Adrenal gland (tissue), 12 donors: ENCODE results near the gene PLA2G4E. TPM values are rescaled to one million over a fixed set of nuclear protein-coding genes. Genes with fewer than 3 reads are reported as not detected.

Experiments
- DNase-seq, 7 donors: peaks; one replicate each; pipeline ENCODE4 v3.0.0-alpha.2; 2019 to 2020
- H3K27ac ChIP-seq, 5 donors: fragments of 200-600 bp; sonication (generic) in 4 of 5; 1 replicate in 3 of 5; 2 replicates in 2 of 5; pipeline versions ENCODE4 v1.5.1 to v1.8.0; 2016 to 2020; ENCODE audit warnings: mild to moderate bottlenecking in 1 of 5
- H3K27me3 ChIP-seq: fragments of 200-600 bp; 2 replicates; pipeline ENCODE4 v1.8.0; 2021
- H3K36me3 ChIP-seq, 2 donors: fragments of 200-600 bp; replicated peaks in 1 of 2; 1 replicate in 1 of 2; 2 replicates in 1 of 2; pipeline versions ENCODE4 v1.5.1 to v1.8.0; 2018 to 2022
- H3K4me1 ChIP-seq, 2 donors: fragments of 200-600 bp; replicated peaks in 1 of 2; 1 replicate in 1 of 2; 2 replicates in 1 of 2; pipeline versions ENCODE4 v1.5.1 to v1.8.0; 2018 to 2021
- H3K4me3 ChIP-seq, 4 donors: fragments of 200-600 bp; sonication (generic) in 3 of 4; one replicate each; pipeline ENCODE4 v1.5.1; 2016 to 2018
- H3K9me3 ChIP-seq, 3 donors: fragments of 200-600 bp; sonication (generic) in 1 of 3; replicated peaks in 1 of 3; 1 replicate in 2 of 3; 2 replicates in 1 of 3; pipeline versions ENCODE4 v1.5.1 to v1.8.0; 2016 to 2021
- POLR2A ChIP-seq, 2 donors: fragments of 450-650 bp; IDR thresholded peaks; one replicate each; pipeline ENCODE4 v1.6.1; 2017; ENCODE audit warnings: antibody characterized with exemption in 2 of 2, mild to moderate bottlenecking in 2 of 2, moderate library complexity in 1 of 2
- WGBS, 4 donors: extraction: QIAGEN DNeasy Blood & Tissue Kit in 2 of 4; methylation state at CpG; one replicate each; pipeline versions ENCODE4 v1.1.5 to v1.1.7; 2013 to 2017; 5-methylcytosine and 5-hydroxymethylcytosine counted together
- intact Hi-C, 2 donors: fragments of 100-400 bp; cut with DNase I; formaldehyde crosslinking; loops; one replicate each; pipeline versions ENCODE4 v1.14.1 to v1.15.0; 2022 to 2023
- polyA plus RNA-seq, 3 donors: library from polyadenylated mRNA; stranded (reverse); fragments of 200-250 nt in 2 of 3; fragments of 350-450 nt in 1 of 3; fragmentation: Illumina TruSeq in 1 of 3; extraction: RNeasy Lipid Tissue Mini Kit (QIAGEN cat#74804) in 1 of 3; gene quantifications; one replicate each; pipeline ENCODE4 v1.2.3, GENCODE V29; 2013 to 2014
- total RNA-seq, 9 donors: library from RNA; depleted of rRNA in 4 of 9; stranded (reverse); fragments of >200 nt in 4 of 9; fragments of 120-200 nt in 1 of 9; fragmentation: NEBNext Ultra II Directional in 1 of 9; extraction: Animal tissue kit (Norgen Biotek cat#: 25700) in 1 of 9; gene quantifications; one replicate each; pipeline versions ENCODE4 v1.1.0 to v1.2.4, GENCODE V29; 2013 to 2023
- TF ChIP-seq, protein P1 (sequence below), 6 experiments: fragments of 450-650 bp in 4 of 6; fragments of 200-600 bp in 2 of 6; sonication (generic) in 1 of 6; IDR thresholded peaks; 1 replicate in 5 of 6; 2 replicates in 1 of 6; pipeline versions ENCODE4 v1.5.1 to v1.8.0; 2016 to 2021; ENCODE audit warnings: antibody characterized with exemption in 6 of 6, mild to moderate bottlenecking in 2 of 6, moderate library complexity in 1 of 6
- donor health status: healthy with polysubstance abuse.
- donor health status: Bipolar disorder and iron deficiency.
- donor health status: DM: yes; HTN: yes; CAD: no.
- donor health status: DM: no; HTN: no; CAD: no.
- donor health status: DM: no; HTN: no; CAD: no.
- donor health status: DM: yes; HTN: yes; CAD: no.

PLA2G4E gene
- total and polyA plus RNA-seq, 12 donors: 0.03 to 1.1 (median 0.23) TPM; not detected in 8

DNA sequence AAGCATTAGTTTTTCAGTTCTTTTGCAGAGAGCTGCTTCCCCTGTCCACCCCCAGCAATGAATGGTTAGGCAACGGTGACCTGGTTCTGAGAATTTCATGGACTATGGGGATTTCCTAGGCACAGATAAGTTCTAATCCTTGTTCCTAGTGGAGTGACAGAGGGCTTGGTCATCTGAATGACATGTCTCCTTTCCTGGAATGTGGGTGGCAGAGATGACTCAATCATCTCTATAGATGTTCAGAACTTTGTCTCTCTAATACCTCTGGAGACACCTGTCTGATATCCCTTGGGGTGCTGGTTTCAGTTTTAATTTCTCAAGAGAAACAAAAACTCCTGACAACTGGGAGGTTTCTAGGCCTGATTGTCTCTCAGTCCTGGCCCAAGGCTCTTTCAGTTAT is 10.4 kb downstream of the PLA2G4E start:
- no peak for TF ChIP-seq POLR2A (IDR thresholded peaks at IDR 0.05)
- Histone ChIP-seq H3K4me1 (no peaks in the 10 kb centered on the region), H3K36me3 (no peaks in the 10 kb centered on the region), H3K27me3 (no peaks in the 10 kb centered on the region), H3K4me3 (no peak overlapping the region), H3K9me3 (no peaks in the 10 kb centered on the region), H3K27ac (no peak overlapping the region)
- no peak for DNase-seq
- intact Hi-C loops: no loop called here
- 0 to 93% (median 44%) methylated on average over 1 of the region's 1 CpG for WGBS, 4 donors

DNA sequence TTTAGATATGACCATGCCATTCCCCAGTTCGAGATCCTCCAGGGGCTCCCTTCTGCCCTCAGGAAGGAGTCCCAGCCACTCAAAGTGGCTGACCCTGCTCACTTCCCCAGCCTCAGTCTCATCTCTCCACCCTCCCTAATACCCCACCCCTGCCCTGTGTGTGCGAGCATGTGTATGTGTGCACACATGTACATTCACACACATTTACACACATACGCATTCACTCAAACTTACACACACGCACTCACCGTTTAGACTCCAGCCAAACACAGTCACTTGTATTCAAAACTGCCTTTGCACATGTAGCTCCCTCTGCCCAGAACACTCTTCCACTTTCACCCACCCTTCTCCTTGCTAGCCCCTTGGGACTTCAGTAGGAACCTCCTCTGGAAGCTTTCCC is 11.4 kb downstream of the PLA2G4E start:
- Histone ChIP-seq H3K4me3 (no peak overlapping the region), H3K36me3 (no peaks in the 10 kb centered on the region), H3K4me1 (no peaks in the 10 kb centered on the region), H3K27ac (no peak overlapping the region), H3K27me3 (no peaks in the 10 kb centered on the region), H3K9me3 (no peaks in the 10 kb centered on the region)
- WGBS, 4 donors: 73 to 91% (median 86%) methylated on average over 5 of the region's 5 CpGs
- intact Hi-C loops: no loop called here
- TF ChIP-seq, protein P1, sequence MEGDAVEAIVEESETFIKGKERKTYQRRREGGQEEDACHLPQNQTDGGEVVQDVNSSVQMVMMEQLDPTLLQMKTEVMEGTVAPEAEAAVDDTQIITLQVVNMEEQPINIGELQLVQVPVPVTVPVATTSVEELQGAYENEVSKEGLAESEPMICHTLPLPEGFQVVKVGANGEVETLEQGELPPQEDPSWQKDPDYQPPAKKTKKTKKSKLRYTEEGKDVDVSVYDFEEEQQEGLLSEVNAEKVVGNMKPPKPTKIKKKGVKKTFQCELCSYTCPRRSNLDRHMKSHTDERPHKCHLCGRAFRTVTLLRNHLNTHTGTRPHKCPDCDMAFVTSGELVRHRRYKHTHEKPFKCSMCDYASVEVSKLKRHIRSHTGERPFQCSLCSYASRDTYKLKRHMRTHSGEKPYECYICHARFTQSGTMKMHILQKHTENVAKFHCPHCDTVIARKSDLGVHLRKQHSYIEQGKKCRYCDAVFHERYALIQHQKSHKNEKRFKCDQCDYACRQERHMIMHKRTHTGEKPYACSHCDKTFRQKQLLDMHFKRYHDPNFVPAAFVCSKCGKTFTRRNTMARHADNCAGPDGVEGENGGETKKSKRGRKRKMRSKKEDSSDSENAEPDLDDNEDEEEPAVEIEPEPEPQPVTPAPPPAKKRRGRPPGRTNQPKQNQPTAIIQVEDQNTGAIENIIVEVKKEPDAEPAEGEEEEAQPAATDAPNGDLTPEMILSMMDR (IDR thresholded peaks at IDR 0.05): no peak
- TF ChIP-seq POLR2A (IDR thresholded peaks at IDR 0.05): no peak
- no peak for DNase-seq

DNA sequence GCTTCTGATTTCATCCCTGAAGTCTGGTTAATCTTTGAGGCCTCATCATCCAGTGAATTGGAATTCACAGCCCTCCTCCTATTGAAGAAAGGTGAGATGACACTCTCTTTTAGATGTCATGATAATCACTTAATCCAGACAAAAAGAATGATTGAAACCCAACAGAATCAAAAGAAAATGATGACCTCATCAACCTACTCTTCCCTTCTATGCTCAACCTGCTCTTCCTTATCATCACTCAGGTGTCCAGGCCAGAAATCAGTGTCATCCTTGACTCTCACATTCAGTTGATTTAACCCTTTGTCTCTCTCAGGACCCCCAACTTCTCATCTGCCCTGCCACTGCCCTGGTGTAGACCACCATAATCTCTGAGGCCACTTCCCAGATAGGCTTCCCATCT is 11.8 kb downstream of the PLA2G4E start:
- no peak overlapping the region for H3K4me3 ChIP-seq
- no peak overlapping the region for H3K27ac ChIP-seq
- intact Hi-C loops: no loop called here
- no peak for DNase-seq
- no peaks in the 10 kb centered on the region for H3K4me1 ChIP-seq
- H3K36me3 ChIP-seq: no peaks in the 10 kb centered on the region
- H3K27me3 ChIP-seq: no peaks in the 10 kb centered on the region
- no peaks in the 10 kb centered on the region for H3K9me3 ChIP-seq
- no peak for TF ChIP-seq POLR2A (IDR thresholded peaks at IDR 0.05)
- TF ChIP-seq, protein P1 (IDR thresholded peaks at IDR 0.05): no peak

DNA sequence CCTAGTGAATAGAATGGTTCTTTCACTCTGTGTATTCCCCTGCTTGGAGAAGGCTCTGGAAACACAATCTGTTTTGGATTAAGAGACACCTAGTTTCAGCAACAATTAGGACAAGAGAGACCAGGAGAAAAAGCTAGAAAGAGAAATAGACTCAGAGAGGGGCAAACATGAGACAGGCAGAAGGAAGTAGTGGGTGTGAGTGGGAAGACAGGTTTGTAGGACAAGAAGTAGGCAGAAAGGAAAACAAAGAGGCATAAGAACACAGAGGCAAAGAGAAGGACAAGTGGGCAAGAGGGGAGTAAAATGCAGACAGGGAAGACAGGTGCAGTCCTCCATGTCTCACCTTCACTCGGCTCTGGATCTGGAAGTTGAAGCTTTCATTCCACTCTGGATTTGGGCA is 13.5 kb downstream of the PLA2G4E start:
- no peak for DNase-seq
- no peak overlapping the region for H3K27ac ChIP-seq
- H3K9me3 ChIP-seq: no peaks in the 10 kb centered on the region
- H3K4me3 ChIP-seq: no peak overlapping the region
- WGBS, 4 donors: 78 to 90% (median 82%) methylated on average over 1 of the region's 1 CpG
- H3K27me3 ChIP-seq: no peaks in the 10 kb centered on the region
- TF ChIP-seq POLR2A (IDR thresholded peaks at IDR 0.05): no peak
- TF ChIP-seq, protein P1 (IDR thresholded peaks at IDR 0.05): no peak
- no peaks in the 10 kb centered on the region for H3K36me3 ChIP-seq
- no peaks in the 10 kb centered on the region for H3K4me1 ChIP-seq
- intact Hi-C loops: no loop called here

DNA sequence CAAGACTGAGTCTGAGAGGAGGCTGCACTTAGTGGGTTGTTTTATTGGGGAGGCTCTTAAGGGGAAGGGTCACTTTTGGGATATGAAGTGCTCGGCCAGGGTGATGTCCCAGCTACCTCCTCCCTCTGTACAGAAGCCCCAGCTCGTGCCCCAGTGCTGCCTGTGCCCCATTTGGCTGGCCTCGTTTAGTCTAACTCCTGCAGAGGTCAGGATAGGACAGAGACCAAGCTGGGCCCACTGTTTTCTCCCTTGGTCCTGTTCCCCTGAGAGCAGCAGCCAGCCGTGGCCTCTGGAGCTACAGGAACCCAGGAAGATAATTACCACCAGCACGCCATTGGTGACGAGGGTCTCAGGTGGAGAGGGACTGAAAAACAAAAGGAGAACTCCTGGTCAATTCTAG is 18.5 kb downstream of the PLA2G4E start:
- 78 to 87% (median 85%) methylated on average over 4 to 6 of the region's 6 CpGs for WGBS, 4 donors
- no peak for TF ChIP-seq POLR2A (IDR thresholded peaks at IDR 0.05)
- TF ChIP-seq, protein P1 (IDR thresholded peaks at IDR 0.05): no peak
- no peak for DNase-seq
- Histone ChIP-seq H3K4me3 (no peak overlapping the region), H3K27ac (no peak overlapping the region), H3K27me3 (no peaks in the 10 kb centered on the region), H3K9me3 (no peaks in the 10 kb centered on the region), H3K4me1 (no peaks in the 10 kb centered on the region), H3K36me3 (no peaks in the 10 kb centered on the region)
- intact Hi-C loops: no loop called here
